Dedifferentiated amniotic fluid mesenchymal stem cell (primary cell): ENCODE measurements around the gene PLCL2.
A peak's percentile ranks its signal among the peaks of the same experiment; 100 is the strongest.

Source experiments
- DNase-seq: peaks from one replicate; pipeline ENCODE4 v3.0.0-alpha.2; 2016; ENCODE audit errors: extremely low spot score

PLCL2 gene

DNA sequence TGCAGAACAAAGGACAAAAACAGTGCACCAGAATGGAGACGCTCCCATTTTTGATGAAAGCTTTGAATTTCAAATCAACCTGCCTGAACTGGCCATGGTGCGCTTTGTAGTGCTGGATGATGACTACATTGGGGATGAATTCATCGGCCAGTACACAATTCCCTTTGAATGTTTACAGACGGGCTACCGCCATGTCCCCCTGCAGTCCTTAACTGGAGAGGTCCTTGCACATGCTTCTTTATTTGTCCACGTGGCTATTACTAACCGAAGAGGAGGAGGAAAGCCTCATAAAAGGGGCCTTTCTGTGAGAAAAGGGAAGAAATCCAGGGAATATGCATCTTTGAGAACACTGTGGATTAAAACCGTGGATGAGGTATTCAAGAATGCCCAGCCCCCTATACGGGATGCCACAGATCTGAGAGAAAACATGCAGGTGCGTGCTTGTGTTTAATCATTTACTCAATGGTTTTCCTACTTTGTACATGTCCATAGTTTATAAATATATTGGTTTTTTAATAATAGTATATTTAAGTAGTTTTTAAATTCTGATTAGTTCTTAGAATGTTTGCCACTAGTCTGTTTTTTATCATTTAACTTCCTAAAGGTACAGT is 127.1 kb downstream of the PLCL2 start:
- DNase-seq: no peak

DNA sequence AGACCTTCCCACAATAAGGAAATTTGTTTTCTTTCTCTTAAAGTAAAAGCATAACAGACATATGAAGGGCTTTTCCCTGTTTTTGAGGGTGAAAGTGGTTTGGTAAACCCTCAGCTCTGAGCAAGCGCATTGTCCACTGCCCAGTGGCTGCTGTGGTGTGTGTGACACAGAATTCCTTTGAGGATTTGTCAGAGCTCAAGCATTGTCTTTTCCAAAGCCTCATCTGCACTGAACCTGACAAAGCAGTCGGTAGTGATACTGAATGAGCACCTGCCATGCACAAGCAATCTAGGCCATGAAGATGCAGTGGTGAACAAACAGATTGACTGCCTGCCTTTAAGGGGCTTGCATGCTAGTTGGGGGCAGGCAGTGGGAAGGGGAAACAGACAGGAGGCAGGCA is 128.3 kb downstream of the PLCL2 start:
- no peak for DNase-seq

DNA sequence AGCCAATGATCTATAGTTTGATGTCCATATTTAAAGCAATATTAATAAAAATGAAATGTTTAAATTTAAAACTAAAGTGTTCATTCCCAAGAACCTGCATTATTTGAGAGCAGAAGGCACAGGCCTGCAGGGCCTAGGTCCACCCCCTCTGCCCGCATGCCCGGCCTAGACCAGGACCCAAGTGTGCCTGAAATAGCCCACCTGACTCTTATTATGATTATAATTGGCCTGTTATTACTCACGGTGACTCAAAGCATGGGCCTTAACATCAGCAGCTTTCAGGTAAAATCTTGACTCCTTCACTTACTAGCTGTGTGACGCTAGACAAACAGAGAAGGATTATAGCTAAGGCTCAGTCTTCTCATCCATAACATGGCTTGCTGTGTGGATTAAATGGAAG is 128.8 kb downstream of the PLCL2 start:
- no peak for DNase-seq

DNA sequence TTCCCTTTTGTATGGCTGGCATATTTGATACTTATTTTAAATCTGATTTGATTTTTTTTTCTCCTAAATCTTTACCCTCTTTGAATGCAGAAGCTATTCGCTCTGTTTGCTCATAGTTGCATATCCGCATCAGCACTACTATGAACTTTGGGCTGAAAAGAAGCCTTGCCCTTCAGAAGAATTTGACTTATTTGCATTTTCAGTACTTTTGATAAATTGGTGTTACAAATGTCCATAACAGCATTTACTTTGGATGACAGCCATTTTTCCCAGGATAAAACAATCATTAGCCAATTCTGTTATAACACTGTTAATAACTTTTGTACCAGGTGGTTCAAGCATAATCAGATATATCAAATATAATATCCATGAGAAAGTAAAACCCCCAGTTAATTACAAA is 129.5 kb downstream of the PLCL2 start:
- no peak for DNase-seq

DNA sequence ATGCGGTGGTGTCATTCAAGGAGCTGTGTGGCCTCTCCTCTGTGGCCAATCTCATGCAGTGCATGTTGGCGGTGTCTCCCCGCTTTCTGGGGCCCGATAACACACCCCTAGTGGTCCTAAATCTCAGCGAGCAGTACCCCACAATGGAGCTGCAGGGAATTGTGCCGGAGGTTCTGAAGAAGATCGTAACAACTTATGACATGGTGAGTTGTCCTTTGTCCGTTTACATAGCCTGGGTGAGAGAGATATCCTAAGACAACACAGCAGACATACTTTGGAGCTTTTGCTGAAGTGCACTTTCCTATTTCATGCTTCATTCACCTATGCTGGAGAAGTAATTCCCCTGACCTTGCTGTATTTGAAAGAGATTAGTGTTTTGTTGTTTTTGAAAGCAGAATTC is 130.0 kb downstream of the PLCL2 start:
- no peak for DNase-seq

DNA sequence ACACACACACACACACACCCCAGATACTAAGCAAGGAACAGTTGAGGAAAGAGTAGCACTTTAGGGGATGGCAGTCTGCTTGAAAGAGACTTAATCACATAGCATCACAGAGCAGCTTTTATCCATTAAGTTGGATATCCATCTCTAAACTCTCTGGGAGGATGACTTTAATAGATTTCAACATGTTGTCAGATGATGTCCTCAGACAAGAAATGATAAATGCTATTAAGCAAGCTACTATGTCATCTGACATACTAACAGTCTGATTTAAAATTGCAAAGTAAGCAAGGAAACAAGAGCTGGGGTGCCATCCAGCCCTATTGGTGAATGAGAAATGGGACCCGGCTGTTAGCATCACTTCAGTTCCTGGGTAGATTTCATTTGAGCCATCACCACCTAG is 136.9 kb downstream of the PLCL2 start:
- DNase-seq: no peak

DNA sequence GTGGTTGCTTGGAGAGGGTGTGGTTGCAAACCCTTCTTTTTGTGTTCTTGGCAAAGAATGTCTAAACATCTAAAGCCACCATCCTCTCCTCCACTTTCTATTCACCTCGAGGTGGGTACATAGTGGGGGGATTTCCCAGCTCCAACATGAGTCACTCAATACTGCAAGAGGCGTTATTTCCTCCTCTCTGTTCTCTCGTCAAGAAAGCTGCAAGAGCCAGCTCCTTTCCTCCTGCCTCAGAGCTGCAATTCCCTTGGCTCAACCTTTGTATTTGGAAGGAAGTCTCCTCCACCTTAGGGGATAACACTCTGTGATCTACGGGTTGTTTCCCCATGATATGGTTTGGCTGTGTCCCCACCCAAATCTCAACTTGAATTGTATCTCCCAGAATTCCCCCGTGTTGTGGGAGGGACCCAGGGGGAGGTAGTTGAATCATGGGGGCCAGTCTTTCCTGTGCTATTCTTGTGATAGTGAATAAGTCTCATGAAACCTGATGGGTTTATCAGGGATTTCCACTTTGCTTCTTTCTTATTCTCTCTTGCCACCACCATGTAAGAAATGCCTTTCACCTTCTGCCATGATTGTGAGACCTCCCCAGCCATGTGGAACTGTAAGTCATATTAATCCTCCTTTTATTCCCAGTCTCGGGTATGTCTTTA is 138.4 kb downstream of the PLCL2 start:
- no peak for DNase-seq

DNA sequence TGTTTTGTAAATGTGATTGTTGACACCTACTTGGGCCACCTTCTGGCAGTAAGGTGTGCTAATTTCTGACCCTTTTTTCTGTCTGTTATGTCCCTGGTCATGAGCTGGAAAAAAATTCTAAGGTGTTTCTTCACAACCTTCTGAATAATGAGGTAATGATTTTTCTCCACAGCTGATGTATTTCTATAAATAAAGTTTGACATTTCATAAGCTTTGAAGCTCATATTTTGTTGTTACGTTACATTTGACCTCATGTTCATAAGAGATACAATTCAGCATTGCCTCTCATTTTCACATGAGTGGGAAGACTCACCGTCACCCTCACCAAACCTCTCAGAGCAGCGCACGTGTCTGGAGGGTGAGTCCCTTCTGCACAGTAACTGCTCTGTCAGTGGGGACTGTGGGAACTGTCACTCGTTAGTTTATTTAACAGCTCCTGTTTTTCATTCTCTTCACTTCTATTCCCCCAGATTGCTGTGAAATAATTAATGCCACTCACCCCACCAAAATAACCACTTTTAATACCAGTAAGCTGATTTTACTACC is 140.9 kb downstream of the PLCL2 start:
- DNase-seq: no peak

DNA sequence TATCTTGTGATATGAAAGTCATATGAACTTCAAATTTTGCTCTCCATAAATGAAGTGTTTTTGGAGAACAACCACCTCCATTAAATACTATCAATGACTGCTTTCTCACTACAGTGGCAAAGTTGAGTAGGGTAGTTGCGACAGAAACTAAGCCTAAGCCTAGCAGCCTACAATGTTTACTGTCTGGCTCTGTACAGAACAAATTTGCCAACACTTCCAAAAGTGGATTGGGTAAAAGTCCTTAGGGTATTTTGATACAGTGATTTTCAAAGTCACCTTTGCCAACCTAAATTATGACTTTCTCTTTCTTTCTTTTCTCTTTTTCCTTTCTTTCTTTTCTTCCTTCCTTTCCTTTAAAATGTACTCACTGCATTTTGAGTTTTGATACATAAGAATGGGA is 142.6 kb downstream of the PLCL2 start:
- DNase-seq: no peak

DNA sequence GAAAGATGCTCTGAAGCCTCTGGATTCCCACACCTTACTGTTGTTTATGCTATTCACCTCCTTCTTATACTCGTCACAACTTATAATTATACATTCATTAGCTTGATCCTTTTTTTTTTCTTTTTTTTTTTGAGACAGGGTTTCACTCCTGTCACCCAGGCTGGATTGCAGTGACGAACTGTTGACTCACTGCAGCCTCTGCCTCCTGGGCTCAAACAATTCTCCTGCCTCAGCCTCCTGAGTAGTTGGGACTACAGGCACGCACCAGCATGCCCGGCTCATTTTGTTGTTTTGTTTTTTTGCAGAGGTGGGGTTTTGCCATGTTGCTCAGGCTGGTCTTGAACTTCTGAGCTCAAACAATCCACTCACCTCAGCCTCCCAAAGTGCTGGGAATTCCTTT is 143.6 kb downstream of the PLCL2 start:
- no peak for DNase-seq

DNA sequence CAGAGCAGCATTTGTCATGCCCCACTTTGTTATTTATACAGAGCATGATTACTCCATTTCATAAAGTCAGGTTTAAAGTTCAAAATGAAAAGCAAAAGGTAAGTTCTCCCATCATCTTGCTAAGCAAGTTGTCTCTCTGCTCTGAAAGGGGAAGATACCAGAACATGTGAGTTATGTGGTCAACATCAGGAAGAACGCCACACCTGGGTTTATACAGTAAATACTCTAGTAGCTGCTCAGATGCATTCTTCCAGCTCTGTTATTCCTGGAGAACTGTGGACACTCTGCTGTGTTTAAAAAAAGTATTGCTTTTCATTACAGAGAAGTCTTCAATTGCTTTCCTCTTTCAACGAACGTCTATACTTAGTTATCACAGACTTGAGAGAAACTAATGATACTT is 145.7 kb downstream of the PLCL2 start:
- DNase-seq: no peak

DNA sequence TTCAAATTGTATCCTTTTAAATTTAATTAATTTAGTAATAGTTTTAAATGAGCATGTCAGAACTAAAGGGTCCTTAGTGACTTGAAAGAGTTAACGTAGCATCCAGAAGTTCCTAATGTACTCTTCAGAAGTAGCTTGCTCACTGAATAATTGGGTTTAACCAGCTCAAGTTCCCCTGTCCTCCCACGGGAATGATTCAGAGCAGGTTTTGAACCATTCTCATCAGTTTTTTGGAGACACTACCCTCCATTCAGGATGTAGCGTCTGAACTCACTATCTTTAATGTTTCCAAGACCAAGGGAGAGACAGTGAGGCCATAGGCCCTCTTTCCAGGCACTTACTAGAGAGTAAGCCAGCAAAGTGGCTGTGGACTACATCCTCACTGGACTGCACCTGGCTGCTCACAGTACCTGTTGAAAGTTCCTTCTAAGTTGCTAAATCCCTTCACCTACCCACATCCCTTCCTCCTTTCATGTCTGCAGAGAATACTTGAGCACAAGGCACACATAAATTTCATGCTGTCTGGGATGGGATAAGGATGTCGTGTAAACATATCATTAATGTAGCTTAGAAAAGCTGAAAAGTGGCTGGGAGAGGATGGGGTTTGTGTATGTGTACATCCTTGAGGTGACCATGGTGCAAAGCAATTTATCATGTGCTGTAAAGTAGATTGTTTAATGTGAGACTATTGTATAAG is 146.3 kb downstream of the PLCL2 start:
- DNase-seq: no peak

DNA sequence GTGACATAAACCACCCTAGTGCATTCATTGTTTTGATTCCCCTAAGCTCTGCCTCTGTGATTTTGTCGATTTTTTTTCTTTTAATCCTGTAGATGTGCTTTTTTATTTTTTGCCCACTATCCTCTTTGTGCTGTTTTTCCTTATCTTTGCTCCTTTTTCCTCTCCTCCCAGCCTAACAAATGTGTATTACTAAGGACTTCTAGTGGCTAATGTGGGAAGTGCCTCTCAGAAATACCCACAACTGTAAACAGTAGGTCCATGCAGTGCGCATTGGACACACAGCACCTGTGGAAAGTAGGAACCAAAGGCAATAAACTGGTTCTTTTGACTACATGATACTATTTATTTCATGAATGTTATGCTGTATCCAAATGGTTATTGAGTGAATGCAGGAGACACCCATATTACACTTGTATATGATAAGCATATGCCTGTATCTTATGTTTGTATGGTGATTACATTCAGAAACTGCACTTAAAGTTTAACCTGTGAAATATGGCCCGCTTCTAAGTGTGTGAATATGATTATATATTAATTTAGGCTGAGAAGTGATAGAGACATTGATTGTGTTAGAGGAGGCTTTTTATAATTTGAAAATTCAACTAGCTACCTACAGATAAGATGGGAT is 147.8 kb downstream of the PLCL2 start:
- DNase-seq: peak; percentile 56

DNA sequence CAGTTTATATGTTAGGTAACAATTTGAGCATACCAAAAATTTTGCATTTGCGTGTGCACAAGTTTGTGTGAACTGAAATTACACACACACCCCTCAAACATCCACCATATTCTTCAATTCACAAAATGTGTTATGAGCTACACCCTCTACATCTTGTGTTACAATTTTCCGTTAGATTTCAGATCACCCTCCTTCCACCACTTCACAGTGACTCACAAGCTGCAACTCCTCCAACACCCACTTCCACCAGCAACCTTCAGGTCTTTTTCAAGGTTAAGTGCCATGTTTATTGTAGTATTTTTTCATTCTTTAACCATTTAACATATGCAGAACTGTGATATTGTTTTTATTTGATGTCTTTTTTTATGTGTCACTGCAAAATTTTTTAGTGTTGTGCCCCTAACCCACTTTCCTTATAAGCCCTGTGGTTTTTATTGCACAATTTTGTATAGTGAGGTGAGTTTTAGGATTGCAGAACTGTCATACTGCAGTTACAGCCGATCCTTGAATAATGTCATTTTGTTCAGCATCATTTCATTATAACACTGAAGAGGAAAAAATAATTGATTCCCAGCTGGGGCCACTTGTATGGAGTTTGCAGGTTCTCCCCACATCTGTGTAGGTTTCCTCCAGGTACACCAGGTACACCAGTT is 148.9 kb downstream of the PLCL2 start:
- DNase-seq: no peak

DNA sequence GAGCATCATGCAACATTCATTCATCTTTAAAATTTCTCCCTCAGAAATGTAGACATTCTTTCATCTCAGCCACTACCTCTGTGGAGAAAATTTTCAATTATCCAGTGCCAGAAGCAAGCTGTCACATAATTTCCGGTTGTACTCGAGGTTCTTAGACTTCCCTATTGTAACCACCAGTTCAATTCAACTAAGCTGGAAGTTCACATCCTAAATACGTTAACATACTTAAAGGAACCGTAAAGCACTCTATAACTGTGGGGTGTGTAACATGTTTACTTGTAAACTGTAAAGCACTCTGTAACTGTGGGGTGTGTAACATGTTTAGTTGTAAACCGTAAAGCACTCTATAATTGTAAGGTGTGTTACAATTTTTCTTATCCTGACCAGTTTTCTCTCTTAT is 150.3 kb downstream of the PLCL2 start:
- no peak for DNase-seq

DNA sequence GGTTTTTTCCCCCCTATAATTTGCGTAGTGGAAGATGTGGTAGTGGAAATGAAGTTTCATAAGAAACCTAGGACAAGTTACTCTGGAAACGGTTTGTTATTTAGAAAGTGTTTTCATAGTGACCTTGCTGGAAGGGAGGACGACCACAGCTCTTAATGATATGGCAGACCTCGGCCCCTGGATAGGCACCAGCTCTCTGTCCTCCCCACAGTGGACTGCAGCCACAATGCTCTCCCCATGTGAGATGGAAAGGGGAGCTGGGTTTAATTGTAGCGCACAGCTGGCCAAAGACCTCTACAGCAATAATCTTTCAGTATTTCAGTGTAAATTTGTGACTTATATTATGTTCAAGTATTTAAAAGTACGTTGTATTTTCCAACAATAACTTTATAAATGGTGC is 151.2 kb downstream of the PLCL2 start:
- no peak for DNase-seq

DNA sequence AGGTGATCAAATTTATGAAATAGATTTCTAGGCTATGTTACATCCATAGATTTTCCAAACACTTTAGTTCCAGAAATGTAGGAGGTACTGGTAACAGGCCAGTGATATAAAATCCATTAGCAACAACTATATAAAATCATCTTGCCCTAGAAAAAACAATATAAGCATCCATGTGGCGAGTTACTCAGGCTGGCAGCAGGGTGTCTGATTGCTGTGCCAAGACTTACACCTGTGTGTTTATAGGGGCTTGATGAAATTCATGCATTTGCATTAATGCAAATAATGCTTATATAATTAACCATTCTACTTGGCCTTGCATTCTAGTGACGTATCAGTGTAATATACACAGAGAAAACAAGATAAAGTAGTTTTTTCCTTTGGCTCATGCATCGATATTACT is 153.4 kb downstream of the PLCL2 start:
- DNase-seq: no peak

DNA sequence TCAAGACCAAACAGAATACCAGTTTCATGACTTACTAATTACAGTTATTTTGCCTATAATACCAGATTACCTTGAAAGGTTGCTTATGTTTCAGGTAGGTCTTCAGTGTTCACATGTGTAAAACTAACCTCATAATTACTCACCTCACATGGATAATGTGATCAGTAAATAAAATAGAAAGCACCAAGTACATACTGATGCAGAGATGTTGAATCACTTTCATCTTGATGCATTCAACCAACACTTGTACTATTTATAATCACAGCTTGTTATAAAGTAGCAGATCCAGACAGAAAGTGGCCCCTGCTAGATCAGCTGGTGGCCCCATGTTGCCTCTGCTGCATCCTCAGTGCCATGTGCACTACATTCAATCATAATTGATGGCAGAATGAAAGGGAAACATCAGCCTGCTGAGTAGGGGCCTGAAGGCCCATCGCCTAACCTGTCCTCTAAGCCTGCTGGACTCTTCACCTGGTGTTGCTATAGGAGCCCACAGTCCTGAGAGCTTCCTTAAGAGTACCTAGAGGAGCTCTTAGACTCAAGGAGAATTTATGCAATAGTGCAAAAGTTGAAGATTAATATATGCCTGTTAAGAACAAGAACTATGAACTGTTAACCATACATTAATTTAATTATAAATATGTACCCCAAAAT is 154.3 kb downstream of the PLCL2 start:
- DNase-seq: no peak

DNA sequence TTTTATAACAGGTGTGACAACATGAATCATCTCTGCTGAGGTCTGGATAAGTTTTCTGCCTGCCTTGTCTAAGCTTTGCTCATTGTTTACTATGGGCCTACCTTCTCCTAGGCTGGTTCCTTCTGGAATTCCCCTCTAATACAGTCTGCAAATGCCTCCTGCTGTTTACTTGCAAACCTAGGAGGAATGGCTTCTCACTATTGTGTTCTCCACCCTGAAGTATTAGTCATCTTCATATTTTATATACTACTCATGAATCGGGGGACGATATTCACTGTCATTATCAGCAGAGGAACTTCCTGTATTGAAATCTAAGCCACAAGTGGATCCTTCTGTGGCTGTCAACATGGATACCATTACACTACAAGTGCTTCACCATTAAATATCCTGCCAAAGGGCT is 154.8 kb downstream of the PLCL2 start:
- peak; percentile 54 for DNase-seq

DNA sequence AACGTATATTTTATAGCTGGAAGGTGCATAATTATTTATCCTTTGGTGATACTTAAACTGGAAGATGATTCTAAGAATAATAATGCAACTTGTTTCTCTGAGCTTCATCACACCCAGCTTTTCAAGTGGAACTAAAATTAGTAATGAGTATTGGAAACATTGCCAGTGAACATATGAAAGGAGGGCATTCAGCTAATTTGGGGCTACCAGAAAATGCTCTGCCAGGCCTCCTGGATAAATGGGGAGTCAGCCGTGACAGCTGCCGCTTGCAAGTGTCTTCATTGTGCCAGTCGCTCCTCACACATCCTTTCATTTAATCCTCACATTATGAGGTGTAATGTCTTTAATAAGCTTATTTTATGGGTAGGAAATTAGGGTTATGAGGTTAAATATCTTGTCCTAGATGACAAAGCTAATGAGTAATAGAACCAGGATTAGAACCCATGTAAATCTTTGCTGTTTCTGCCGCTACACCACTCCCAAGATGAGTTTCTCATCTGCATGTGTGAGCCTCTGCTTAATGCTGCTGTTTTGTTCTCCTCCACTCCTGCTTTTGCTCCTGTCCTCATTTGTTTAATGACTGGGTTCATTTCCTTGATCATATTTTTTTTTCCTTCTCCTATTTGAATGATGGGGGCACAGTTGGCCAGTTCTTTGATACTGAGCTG is 155.7 kb downstream of the PLCL2 start:
- DNase-seq: no peak

DNA sequence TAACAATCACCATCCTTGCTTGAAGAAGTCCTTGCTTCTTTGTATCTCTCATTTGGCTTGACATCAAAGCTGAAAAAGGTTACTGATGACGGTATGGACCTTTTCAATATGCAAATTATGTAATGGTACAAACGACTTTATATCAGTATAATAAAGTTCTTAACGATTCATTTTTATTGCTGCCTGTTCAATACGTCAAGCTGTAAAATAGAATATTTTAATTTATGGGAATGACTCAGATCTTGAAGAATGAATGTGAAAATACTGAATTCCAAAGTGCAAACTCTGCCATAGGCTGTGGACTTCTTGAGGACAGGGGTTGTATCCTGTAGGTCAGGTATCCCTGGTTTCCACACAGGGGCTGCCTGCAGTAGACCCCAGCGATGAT is 156.2 kb downstream of the PLCL2 start:
- DNase-seq: no peak
